ENCODE measurements around the gene ZBTB20. TPM values are rescaled to one million over a fixed set of nuclear protein-coding genes. Genes with fewer than 3 reads are reported as not detected.
A peak's percentile ranks its signal among the peaks of the same experiment; 100 is the strongest.

ZBTB20 gene
- polyA plus RNA-seq, 1 of the 3 experiments (the other 2 are of a cell fraction), result 0.43 TPM

- CTCF ChIA-PET, result interaction anchor here (0.6 kb wide), 1 partner anchor 196 kb away, joined by 3 read pairs; no protein-coding TSS in a partner anchor
- H2AFZ ChIP-seq (ENCODE audit: low read depth), result no peak overlapping the region
- 0 out of 2 replicates have a peak, but pooled peaks cover 3% of the 10 kb centered on the region for H3K79me2 ChIP-seq (ENCODE audit: insufficient read depth)
- no peaks in the 10 kb centered on the region for H3K36me3 ChIP-seq (replicated peaks in 1 of 2; ENCODE audit: control insufficient read depth in 1 of 2, insufficient read depth in 2 of 2, low read length in 1 of 2)
- no peaks in the 10 kb centered on the region for H3K9me2 ChIP-seq
- no peaks in the 10 kb centered on the region for H3K27me3 ChIP-seq (ENCODE audit: insufficient read depth)
- POLR2A ChIA-PET, result no interaction called here
- H3K4me2 ChIP-seq, result 0 out of 2 replicates have a peak overlapping the region, but pooled peaks have one; percentile 7
- peaks cover 10% of the 10 kb centered on the region for H3F3A ChIP-seq (replicated peaks; ENCODE audit: insufficient read depth)
- H3K27ac ChIP-seq (ENCODE audit: low read depth in 2 of 2, low read length in 1 of 2), result peak overlapping the region in 1 of 2 experiments; percentile 59; a peak in 2 of 4 replicates
- H4K20me1 ChIP-seq (ENCODE audit: insufficient read depth), result no peaks in the 10 kb centered on the region
- H3K4me1 ChIP-seq (ENCODE audit: control insufficient read depth in 1 of 2, insufficient read depth in 2 of 2, low read depth in 1 of 2, low read length in 1 of 2), result peaks cover 0 to 7% of the 10 kb centered on the region in 2 experiments; a peak in 1 of 4 replicates
- peak; percentile 25; the same call in 1 of the 2 replicates for TF ChIP-seq JUND (IDR thresholded peaks at IDR 0.05)
- no peak for TF ChIP-seq POLR2AphosphoS5 (IDR thresholded peaks at IDR 0.05; ENCODE audit: low read depth, low read length)
- TF ChIP-seq USF2 (IDR thresholded peaks at IDR 0.05; ENCODE audit: borderline replicate concordance, low read depth, low read length), result no peak
- TF ChIP-seq TCF12 (IDR thresholded peaks at IDR 0.05), result peak; percentile 20; the same call in 1 of the 2 replicates
- TF ChIP-seq SMC3 (IDR thresholded peaks at IDR 0.05; ENCODE audit: low read depth, low read length), result no peak
- TF ChIP-seq, protein P1, sequence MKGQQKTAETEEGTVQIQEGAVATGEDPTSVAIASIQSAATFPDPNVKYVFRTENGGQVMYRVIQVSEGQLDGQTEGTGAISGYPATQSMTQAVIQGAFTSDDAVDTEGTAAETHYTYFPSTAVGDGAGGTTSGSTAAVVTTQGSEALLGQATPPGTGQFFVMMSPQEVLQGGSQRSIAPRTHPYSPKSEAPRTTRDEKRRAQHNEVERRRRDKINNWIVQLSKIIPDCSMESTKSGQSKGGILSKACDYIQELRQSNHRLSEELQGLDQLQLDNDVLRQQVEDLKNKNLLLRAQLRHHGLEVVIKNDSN (IDR thresholded peaks at IDR 0.05; ENCODE audit: borderline replicate concordance, low read depth), result no peak
- TF ChIP-seq, protein P2, sequence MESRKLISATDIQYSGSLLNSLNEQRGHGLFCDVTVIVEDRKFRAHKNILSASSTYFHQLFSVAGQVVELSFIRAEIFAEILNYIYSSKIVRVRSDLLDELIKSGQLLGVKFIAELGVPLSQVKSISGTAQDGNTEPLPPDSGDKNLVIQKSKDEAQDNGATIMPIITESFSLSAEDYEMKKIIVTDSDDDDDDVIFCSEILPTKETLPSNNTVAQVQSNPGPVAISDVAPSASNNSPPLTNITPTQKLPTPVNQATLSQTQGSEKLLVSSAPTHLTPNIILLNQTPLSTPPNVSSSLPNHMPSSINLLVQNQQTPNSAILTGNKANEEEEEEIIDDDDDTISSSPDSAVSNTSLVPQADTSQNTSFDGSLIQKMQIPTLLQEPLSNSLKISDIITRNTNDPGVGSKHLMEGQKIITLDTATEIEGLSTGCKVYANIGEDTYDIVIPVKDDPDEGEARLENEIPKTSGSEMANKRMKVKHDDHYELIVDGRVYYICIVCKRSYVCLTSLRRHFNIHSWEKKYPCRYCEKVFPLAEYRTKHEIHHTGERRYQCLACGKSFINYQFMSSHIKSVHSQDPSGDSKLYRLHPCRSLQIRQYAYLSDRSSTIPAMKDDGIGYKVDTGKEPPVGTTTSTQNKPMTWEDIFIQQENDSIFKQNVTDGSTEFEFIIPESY (IDR thresholded peaks at IDR 0.05; ENCODE audit: borderline replicate concordance, low read depth), result no peak
- TF ChIP-seq PBX3 (IDR thresholded peaks at IDR 0.05), result 0 out of 2 replicates have a peak, but pooled peaks have one; percentile 25
- TF ChIP-seq, protein P3, sequence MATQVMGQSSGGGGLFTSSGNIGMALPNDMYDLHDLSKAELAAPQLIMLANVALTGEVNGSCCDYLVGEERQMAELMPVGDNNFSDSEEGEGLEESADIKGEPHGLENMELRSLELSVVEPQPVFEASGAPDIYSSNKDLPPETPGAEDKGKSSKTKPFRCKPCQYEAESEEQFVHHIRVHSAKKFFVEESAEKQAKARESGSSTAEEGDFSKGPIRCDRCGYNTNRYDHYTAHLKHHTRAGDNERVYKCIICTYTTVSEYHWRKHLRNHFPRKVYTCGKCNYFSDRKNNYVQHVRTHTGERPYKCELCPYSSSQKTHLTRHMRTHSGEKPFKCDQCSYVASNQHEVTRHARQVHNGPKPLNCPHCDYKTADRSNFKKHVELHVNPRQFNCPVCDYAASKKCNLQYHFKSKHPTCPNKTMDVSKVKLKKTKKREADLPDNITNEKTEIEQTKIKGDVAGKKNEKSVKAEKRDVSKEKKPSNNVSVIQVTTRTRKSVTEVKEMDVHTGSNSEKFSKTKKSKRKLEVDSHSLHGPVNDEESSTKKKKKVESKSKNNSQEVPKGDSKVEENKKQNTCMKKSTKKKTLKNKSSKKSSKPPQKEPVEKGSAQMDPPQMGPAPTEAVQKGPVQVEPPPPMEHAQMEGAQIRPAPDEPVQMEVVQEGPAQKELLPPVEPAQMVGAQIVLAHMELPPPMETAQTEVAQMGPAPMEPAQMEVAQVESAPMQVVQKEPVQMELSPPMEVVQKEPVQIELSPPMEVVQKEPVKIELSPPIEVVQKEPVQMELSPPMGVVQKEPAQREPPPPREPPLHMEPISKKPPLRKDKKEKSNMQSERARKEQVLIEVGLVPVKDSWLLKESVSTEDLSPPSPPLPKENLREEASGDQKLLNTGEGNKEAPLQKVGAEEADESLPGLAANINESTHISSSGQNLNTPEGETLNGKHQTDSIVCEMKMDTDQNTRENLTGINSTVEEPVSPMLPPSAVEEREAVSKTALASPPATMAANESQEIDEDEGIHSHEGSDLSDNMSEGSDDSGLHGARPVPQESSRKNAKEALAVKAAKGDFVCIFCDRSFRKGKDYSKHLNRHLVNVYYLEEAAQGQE (IDR thresholded peaks at IDR 0.05; ENCODE audit: low read depth, low read length), result no peak
- 0 out of 2 replicates have a peak, but pooled peaks have one; percentile 4 for TF ChIP-seq FOSL2 (IDR thresholded peaks at IDR 0.05; ENCODE audit: borderline replicate concordance, low read depth)
- no peak for TF ChIP-seq EP300 (IDR thresholded peaks at IDR 0.05; ENCODE audit: borderline replicate concordance in 1 of 2, low read depth in 1 of 2, low read length in 1 of 2)
- TF ChIP-seq NFIC (IDR thresholded peaks at IDR 0.05; ENCODE audit: borderline replicate concordance), result no peak
- TF ChIP-seq FOXM1 (IDR thresholded peaks at IDR 0.05; ENCODE audit: low read depth), result no peak
- TF ChIP-seq MEF2A (IDR thresholded peaks at IDR 0.05; ENCODE audit: borderline replicate concordance, low read depth), result peak; percentile 70; the same call in 1 of the 2 replicates
- TF ChIP-seq TAF1 (IDR thresholded peaks at IDR 0.05; ENCODE audit: borderline replicate concordance, low read depth, low read length), result no peak
- TF ChIP-seq ELF1 (IDR thresholded peaks at IDR 0.05), result no peak
- no peak for TF ChIP-seq EZH2phosphoT487 (IDR thresholded peaks at IDR 0.05; ENCODE audit: borderline replicate concordance, low read depth)
- TF ChIP-seq YY1 (IDR thresholded peaks at IDR 0.05; ENCODE audit: low read depth), result no peak
- WGBS (ENCODE audit: low lambda C conversion rate), result 78% methylated on average over 6 of the region's 6 CpGs
- no peaks in the 10 kb centered on the region for H3K9me3 ChIP-seq
- no peak for DNase-seq
- H3K9ac ChIP-seq, result no peak overlapping the region
- no peak overlapping the region for H3K4me3 ChIP-seq (ENCODE audit: low read depth in 2 of 2, low read length in 1 of 2)
Measured at GRCh38 chr3:114506591-114507300, 640.3 kb downstream of the ZBTB20 start.

Data from SK-N-SH (cell line).